NCI-H128 (cell line): ENCODE measurements around the gene USH2A.

ENCODE experiments used
- DNase-seq: peaks from one replicate; lab custom pipeline; 2025; ENCODE audit not compliant: unreplicated experiment; lab: John Stamatoyannopoulos, UW

The USH2A gene

DNA sequence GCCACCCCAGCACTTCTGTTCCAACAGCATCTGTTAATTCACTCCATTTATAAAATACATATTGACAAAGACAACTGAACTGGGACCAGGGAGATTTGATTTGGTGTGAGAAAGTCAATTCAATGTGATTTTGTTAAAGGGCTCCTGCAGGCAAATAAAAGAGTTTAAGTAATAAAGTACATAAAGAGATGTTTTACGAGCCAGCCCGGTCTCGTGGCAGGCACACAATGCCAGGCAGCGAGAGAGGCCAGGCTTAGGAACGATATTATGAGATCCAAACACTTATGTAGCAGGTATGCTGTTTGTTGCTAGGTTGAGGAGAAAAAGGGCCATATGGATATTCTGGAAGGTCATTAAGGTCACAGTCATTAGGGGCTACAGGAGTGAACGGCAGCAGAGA lies 629.1 kb downstream of the USH2A start:
- DNase-seq, result peak; percentile 58

DNA sequence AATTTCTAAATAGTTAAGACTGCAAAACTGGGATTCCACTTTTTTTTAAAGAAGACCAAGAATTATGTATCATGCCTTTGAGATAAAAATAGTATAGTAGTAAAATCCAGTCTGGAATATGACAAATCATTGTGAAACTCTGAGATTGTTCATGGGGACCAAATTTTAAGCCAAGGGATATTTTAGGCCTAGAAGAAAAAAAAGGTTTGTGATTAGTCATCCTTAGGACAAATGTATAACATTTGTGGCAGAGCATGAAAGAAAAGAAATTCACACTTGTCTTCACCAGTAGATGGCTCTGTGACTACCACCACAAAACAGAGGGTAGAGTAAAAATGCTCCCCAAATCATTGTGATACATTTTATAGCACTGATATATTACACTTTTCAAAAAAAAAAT lies 630.1 kb downstream of the USH2A start:
- DNase-seq, result no peak

DNA sequence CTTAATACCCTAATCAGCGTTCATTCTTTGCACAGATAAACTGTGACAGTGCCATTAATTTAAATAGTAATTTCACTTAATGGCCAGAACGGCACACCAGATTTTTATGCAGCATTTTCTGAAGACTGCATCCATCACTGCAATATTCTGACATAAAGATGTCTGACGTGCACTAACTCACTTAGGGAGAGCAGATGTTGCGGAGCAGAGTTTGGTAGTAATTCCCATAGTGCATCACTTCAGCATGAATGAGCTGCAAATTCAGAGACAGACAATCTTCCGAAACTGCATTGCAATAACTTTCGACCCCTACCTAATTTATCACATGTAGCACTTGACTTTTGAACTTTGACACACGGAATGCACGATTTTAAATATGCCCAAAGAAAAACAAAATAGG lies 630.8 kb downstream of the USH2A start:
- DNase-seq, result no peak

DNA sequence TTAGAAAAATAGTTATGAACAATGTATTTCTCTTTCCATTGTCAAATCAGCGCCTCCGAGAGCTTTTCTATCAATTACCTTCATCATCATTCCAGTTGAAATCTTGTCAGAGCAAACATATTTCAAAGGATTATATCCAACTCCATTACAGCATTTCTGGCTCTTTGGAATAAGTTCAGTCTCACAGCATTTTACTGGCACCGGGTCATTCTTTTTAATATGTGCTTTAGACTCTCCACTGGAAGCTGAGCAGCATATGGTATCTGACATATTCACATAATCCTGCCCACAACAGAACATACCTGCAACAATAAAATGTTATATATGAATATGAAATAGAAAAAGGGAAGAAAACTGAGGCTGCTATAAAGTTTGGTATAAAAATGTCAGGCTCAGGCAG lies 633.3 kb downstream of the USH2A start:
- DNase-seq, result no peak

DNA sequence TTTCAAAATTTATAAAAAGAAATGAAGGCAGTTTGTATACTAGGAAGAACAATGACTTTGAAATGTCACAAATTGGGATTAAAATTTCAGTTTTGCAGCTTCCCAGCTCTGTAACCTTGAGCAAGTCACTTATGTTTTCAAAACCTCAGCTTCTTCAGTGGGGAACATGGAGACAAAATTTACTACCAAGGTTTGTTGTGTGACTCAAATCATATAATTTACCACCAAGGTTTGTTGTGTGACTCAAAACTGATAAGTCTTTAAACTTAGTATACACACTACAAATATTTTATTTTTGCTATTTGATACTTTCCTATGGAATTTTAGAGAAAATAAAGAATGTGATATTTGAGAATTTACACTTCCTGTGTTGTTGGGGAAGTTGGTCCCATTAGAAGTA lies 636.3 kb downstream of the USH2A start:
- DNase-seq, result no peak

DNA sequence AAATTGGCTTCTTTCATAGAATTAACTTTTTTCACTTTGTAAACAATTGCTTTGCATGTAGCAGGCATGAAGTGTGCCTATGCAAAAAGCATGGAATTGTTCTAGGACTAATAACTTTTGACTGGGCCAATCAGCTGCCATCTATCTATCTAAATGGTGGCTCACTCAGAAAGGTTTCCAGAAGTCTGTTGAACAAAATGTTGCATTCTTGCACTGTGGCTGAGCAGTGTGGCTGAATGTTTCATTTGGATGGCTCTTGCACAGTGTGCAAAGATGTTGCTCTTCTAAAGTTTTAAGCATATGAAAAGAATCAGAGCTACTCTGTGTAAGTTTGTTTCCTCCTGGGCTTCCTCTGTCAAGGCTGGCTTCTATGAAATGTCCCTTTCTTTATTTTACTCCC lies 642.6 kb downstream of the USH2A start:
- DNase-seq, result no peak

DNA sequence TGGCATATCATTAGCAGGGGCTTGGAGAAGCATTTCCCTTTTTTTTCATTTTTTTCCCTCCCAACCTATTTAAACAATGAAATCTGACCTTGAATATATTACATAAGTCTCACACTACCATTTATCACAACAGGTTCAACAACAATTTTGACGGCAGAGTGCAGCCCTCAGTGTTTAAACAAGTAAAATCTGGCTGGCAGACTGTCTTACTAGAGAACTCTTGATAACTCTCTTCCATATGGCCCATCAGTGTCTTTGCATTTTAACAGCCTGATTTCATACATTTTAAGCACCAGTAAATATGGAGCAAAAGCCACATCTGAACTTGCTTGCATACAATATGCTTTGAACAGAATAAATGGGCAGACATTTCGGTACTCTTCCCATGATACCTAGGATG lies 643.1 kb downstream of the USH2A start:
- DNase-seq, result no peak

DNA sequence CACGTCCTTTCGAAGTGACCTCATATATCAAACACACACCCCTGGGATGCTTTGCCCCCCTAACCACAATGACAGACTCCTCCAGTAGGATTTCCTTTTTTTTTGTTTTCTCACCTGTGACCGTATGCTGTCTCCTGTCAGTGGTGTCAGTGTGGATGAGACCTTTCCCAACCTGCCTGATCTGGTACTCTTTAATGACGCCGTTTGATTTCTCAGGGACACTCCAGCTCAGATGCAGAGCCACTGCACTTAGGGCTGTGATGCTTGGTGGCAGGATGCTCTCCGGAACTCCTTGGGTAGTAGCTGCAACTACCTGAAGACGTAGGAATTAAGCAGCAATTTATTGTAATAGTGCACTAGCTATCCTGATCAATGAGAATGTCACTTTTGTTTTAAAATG lies 643.5 kb downstream of the USH2A start:
- no peak for DNase-seq

DNA sequence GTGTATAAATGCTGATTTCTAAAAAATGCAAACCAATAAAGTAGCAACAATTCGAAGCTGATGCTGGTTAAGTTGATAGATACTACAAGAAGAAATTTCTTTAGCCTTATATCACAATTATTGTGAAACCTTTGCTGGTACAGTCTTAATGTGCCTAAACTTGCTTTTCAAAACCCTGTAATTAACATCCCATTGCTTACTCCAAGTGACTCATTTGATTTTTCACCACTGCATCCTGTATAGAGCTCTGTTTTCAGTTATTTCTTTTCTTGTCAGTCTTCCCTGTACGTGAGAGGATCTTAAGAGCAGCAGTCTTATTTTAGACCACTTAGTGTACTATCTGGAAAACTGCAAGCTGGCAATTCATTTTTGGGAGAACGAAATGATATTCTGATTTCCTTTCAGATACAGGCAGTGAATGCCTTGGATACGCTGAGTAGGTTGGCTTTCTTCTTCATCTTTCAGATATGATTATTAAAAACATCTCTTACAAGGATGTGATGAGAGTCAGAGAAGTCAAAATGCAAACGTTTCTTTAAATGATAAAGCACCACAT lies 645.8 kb downstream of the USH2A start:
- DNase-seq, result no peak

DNA sequence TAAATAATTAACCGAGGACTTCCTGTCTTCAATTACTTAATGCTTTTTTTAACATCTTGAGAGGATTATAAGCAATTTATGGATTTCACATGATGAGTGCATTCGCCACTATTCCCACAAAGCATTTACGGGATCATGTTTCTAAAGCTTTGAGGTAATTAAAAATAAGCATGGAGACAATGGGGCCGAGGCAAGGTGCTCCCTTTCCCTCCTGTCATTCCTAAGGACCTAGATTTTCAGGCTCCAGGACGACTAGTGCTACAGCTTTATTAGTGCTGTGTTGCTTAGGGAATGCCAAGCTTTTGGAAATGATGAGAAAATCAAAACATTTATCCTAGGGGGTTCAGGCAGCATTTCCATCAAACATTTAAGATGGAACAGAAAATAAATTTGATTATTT lies 646.9 kb downstream of the USH2A start:
- DNase-seq, result no peak

DNA sequence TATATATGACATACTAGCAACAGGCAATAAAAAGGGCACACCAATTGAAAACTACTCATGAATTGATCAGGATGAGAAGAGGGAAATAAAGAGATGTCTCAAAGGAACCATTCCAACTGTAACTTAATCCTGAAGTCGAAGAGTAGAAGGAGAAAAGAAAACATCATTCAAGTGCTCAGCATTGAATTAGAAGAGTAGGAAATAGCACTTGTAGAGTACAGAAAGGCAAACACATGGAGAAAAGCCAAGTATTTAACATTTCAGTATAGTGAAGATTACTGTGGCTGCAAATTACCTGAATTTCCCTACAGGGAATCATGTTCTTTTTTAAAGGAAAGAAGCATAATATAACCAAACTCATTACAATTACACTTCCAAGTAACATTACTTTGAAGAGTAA lies 651.1 kb downstream of the USH2A start:
- peak; percentile 64 for DNase-seq

DNA sequence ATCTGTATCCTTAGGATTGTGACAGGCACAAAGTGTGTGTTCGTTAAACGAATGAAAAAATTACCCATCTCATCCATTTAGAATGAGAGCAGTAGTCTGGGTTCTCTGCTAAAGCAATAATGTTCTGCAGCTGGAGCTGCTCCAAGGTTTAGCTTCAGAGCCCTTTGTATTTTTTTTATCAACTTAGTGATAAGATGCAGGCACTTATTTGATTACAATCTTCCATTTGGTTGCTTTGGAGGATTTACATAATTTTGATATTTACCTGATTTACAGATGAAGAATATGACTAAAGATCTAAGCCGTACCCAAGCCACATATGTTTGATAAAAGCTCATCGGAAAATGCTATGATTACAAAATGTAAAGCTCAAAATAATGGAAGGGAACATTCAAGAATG lies 654.9 kb downstream of the USH2A start:
- DNase-seq, result no peak

DNA sequence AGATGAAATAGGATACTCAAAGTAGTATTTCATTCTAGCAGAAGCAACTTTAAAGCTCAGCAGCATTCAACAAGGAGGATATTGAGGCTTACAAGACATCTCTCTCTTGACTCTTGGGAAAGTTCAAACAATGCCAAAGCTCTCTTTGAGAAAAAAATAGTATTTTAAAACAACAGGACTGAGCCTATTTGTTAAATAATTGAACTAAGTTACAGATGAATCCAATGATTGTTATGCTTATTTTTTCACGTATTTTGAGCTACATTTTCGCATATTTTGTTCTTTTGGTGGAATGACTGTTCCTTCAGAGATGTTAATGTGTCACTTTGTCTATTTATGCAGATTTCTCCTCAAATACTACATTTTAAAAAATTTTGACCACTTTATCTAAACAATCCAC lies 655.5 kb downstream of the USH2A start:
- DNase-seq, result no peak

DNA sequence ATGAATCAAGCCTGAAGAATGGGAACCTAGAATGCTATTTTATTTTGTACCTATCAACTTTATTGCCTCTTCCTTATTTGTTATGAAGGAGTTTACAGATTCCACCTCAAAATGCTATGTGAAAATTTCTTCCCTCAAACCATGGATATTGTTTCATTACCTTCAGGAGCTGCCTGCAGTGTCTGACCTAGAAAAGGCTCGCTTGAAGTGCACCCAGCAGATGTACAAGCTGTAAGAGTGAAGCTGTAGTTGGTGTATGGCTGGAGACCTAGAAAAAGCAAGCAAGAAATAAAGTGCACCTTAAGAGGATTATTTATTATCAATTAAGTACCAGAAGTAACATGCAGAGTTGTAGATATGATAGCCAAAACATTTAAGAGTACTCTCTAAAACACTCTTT lies 656.7 kb downstream of the USH2A start:
- DNase-seq, result no peak

DNA sequence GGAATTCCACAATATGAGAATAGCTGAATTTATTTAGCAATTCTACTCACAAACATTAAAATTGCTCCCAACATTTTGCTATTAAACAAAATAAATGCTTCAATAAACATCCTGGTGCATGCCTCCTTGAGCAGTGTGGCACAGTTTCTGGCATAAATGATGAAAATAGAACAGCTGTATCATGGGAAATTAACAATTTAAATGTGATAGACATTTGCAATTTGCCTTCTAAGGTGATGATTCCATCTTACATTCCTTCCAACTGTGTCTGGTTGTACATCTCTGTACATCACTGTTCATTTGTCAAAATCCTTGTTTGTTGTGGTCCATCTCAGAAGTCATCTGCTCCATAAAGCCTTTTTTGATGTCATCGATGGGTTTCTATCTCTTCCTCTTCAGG lies 657.4 kb downstream of the USH2A start:
- no peak for DNase-seq

DNA sequence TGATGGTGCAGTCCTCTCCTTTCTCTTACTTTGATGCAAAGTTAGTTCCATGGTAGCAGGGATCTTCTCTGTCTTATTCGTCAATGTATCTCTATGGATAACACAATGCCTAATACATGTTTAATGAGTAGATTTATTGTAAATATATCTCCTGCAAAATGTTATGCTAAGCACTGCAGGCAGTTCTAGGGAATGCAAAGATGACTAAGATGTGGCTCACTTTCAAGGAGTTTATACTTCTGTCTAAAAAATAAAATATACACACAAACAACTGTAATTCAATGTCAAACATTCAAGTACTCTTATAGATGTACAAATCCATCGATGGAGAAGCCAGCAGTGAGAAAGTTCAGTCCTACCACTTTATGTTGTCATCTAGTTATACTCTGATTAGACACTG lies 661.8 kb downstream of the USH2A start:
- DNase-seq, result no peak

DNA sequence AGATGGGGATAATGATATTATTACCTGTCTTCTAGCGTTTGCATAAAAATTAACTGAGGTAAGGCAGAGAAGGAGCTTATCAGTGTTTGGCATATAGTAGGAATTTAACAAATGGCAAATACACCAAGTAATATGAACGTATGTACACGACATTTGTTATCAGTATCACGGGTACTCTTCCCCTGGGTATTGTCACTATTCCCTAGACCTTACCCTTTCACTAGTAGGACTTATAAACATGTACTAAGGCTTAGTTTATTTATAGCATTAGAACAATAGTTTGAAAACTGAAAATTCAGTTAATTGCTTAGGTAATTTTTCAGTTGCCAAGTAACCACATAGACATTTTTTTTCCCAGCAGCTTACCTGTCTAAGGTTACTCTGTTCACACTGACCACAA lies 669.1 kb downstream of the USH2A start:
- DNase-seq, result no peak

DNA sequence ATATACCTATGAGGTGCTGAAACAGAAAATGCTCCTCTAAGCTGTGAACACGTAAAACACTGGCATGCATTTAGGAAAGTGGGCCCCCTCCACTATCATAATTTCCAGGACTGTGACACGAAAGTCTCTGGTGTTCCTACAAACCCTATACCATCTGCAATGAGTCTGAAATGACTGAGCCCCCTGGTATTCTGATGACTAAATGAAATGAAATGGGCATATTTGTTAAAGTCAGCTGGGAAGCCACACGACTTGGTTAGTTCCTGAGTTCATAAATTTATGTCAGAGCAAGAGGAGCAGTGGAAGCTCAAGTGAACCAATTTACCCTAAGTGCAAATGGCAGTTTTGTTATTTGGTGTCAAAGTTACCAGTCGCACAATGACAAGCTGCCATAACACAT lies 673.8 kb downstream of the USH2A start:
- DNase-seq, result no peak

DNA sequence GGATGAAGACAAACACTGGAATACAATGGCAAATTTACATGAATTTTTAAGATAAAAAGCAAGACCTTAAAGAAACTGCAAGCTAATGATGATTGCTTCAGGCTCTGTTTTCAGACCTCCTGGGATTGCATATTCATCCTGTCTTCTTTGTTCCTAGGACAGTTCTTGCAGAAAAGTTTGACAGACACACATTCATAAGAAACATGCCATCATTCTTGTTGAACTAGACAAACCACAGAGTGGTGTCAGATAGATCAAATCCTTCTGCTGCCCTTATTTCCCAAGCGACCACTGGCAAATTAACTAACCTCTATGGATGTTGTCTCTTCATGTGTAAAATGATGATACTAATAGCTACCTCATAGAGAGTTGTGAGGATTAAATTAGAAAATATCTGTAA lies 674.8 kb downstream of the USH2A start:
- DNase-seq, result no peak

DNA sequence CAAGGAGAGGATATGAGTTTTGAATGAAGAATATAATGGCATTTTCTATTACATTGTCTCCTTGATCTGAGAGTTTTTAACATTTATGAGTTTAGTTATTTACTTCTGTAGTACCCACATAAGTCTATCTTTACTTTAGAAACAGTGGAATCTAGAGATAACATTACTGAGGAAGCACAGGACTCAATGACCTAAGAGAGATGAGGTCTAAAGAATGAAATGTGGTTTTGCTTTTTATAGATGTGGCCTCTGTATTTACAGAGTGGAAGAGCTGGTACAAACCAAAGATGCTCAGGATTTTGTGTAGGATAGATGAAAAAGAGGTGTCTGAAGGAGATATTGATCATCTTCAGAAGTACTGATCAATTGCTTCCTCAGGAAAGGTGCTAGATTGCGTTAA lies 678.8 kb downstream of the USH2A start:
- DNase-seq, result no peak

DNA sequence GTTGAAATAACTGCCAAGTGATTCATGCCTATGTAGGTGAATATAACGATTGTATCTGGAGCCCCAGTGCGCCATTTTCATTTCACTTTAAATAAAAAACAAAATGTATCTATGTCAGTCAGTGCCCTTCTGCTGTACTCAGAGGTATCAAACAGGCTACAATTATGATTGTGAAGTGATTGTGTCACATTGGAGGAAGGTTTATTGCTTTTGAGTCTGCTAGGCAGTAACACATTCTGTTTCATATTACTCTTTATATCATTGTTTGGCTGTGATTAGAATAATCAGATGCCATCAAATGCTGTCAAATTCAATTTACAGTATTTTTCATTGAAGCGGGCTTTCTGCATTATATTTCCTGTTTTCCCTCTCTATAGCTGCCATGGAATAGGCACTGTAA lies 684.2 kb downstream of the USH2A start:
- no peak for DNase-seq

DNA sequence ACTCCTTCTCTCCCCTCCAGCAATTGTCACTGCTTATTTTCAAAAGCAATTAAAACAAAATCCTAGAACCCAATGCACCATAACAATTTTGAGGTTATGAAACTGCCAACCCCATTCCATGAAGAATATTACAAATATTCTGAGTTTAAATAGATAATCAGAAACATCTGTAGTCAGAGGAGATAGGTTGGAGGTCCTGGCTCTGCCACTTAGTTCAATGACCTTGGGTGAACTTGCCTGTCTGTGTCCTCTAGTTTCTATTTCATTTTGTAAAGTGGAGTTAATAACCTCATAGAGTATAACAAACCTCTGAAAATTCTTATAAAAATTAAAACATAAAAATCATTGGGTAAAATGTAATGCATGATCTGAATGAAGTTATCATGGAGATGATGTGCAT lies 691.5 kb downstream of the USH2A start:
- DNase-seq, result no peak

DNA sequence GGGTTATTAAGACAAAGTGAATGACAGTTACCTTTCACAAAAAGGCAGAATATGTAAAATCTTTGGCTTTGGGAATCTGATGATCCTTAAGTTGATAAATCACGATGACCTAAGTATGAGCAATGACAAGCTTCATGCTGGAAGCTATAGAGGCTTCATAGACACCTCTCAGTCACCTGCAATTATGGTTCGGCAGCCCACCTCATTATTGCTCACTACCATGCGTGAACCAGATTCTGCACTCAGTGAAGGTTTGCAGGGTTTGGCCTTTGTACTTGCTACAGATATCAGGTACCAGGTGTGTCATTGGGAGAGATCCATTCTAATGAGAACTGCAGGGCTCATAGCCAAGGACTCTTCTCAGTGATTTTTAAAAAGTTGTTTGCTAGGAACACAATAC lies 692.6 kb downstream of the USH2A start:
- no peak for DNase-seq

DNA sequence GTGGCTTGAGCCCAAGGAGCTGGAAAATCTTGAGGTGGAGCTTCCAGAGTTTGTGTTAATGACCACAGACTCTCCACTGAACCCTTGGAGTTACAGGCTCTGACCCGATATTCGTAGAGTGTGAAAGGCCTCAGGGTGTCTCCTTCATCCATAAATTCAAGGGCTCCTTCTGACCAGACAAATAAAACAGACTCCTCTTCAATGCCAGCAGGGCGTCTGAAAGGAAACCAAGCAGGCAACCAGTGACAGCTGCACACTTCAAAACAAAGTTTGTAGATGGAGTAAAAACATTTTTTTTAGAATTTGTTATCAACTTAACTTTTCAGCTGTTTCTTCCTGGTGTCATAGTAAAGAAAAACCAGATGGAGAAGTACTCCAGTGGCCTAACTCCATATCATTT lies 695.1 kb downstream of the USH2A start:
- DNase-seq, result no peak
